MCF 10A (cell line): Measurements from ENCODE around the gene LRG1. TPM values are rescaled to one million over a fixed set of nuclear protein-coding genes. Genes with fewer than 3 reads are reported as not detected.
"Not testable (repeated sequence)": the region's sequence is repeated elsewhere in the genome, so short reads cannot be mapped to it uniquely, and the experiment has no call there.

Experiments used
- BruUV-seq: library from RNA; stranded (reverse); fragments of 400-500 nt; replicated peaks from 2 replicates; lab custom pipeline; 2021; lab: Mats Ljungman, UMichigan
- CTCF ChIA-PET: fragments of 300-600 bp; sonication (Branson Sonifier 250); formaldehyde crosslinking; extraction: SDS; loops from one replicate; lab custom pipeline; 2021; ENCODE audit warnings: antibody characterized with exemption, inconsistent platforms; lab: Yijun Ruan, JAX
- POLR2A ChIA-PET: fragments of 300-600, 350-650 bp; sonication (Branson Sonifier 250); formaldehyde crosslinking; extraction: SDS; loops from one replicate; lab custom pipeline; 2020; ENCODE audit warnings: antibody characterized with exemption, inconsistent platforms; lab: Yijun Ruan, JAX
- DNase-seq: peaks from one replicate; pipeline ENCODE4 v3.0.0-alpha.2; 2018; ENCODE audit not compliant: unreplicated experiment
- H3K27ac Mint-ChIP-seq: one replicate; pipeline ENCODE4 v1.8.0; 2022; ENCODE audit warnings: mild to moderate bottlenecking, low read depth, mixed read lengths; ENCODE audit not compliant: unreplicated experiment
- H3K27me3 Mint-ChIP-seq: one replicate; pipeline ENCODE4 v1.8.0; 2022; ENCODE audit warnings: mixed read lengths; ENCODE audit not compliant: insufficient read depth, unreplicated experiment
- H3K36me3 Mint-ChIP-seq: one replicate; pipeline ENCODE4 v1.8.0; 2022; ENCODE audit warnings: mild to moderate bottlenecking, moderate library complexity, mixed read lengths; ENCODE audit not compliant: insufficient read depth, unreplicated experiment
- H3K4me1 Mint-ChIP-seq: one replicate; pipeline ENCODE4 v1.8.0; 2022; ENCODE audit warnings: mixed read lengths; ENCODE audit not compliant: insufficient read depth, unreplicated experiment
- H3K4me3 Mint-ChIP-seq: one replicate; pipeline ENCODE4 v1.8.0; 2022; ENCODE audit warnings: mild to moderate bottlenecking, moderate library complexity, mixed read lengths; ENCODE audit not compliant: unreplicated experiment
- H3K9me3 Mint-ChIP-seq: one replicate; pipeline ENCODE4 v1.8.0; 2022; ENCODE audit warnings: mixed read lengths; ENCODE audit not compliant: unreplicated experiment
- CTCF ChIP-seq: fragments of 200-600 bp; IDR thresholded peaks from one replicate; pipeline ENCODE4 v1.8.0; 2022; ENCODE audit warnings: antibody characterized with exemption, mild to moderate bottlenecking; ENCODE audit not compliant: unreplicated experiment
- intact Hi-C: fragments of 100-400 bp; cut with micrococcal nuclease; formaldehyde crosslinking; loops from 2 replicates; pipeline ENCODE4 v1.14.1; 2022
- total RNA-seq: library from RNA; stranded (reverse); gene quantifications from 2 replicates; pipeline ENCODE4 v1.2.3, GENCODE V29; 2022

The LRG1 gene
- total RNA-seq, 1 experiment from 2014 or later: 0.33 TPM

GRCh38 chr19:4528843-4529242, 11.0 kb downstream of the LRG1 start:
- Mint-ChIP-seq H3K27me3 (peaks cover 12% of the 10 kb centered on the region), H3K27ac (no peak overlapping the region), H3K4me3 (no peak overlapping the region), H3K36me3 (no peaks in the 10 kb centered on the region), H3K4me1 (no peaks in the 10 kb centered on the region), H3K9me3 (no peaks in the 10 kb centered on the region)
- TF ChIP-seq CTCF: no peak
- intact Hi-C loops: no loop called here
- no peak for DNase-seq
- no TSS peak for BruUV-seq
- CTCF ChIA-PET: interaction anchor here (0.6 kb wide), 1 partner anchor 384 kb away, joined by 3 read pairs; no protein-coding TSS in a partner anchor
- POLR2A ChIA-PET: interaction anchor here (1.0 kb wide), 1 partner anchor 12 kb away, joined by 3 read pairs; no protein-coding TSS in a partner anchor

- H3K36me3 Mint-ChIP-seq, POLR2A ChIA-PET, intact Hi-C loops, BruUV-seq, DNase-seq, H3K4me1 Mint-ChIP-seq, H3K9me3 Mint-ChIP-seq, H3K4me3 Mint-ChIP-seq, H3K27ac Mint-ChIP-seq: not testable (repeated sequence)
- CTCF ChIA-PET: interaction anchor here (0.6 kb wide), 1 partner anchor 144 kb away, joined by 4 read pairs; no protein-coding TSS in a partner anchor
- peaks cover 12% of the 10 kb centered on the region for H3K27me3 Mint-ChIP-seq
Observed at GRCh38 chr19:4527377-4527776, 12.5 kb downstream of the LRG1 start.

GRCh38 chr19:4525563-4526002, 14.3 kb downstream of the LRG1 start:
- ChIA-PET POLR2A (no interaction called here), CTCF (interaction anchor here (0.6 to 4.7 kb wide), 16 partner anchors 8 to 229 kb away, joined by 3 to 51 read pairs (median 4); partner anchors contain the start of genes LRG1 and PLIN5)
- H3K36me3 Mint-ChIP-seq: peaks cover 6% of the 10 kb centered on the region
- DNase-seq: no peak
- intact Hi-C loops: no loop called here
- no peak overlapping the region for H3K27ac Mint-ChIP-seq
- TF ChIP-seq CTCF: no peak
- peaks cover 8% of the 10 kb centered on the region for H3K4me1 Mint-ChIP-seq
- no TSS peak for BruUV-seq
- no peak overlapping the region for H3K4me3 Mint-ChIP-seq
- H3K27me3 Mint-ChIP-seq: peaks cover 12% of the 10 kb centered on the region
- H3K9me3 Mint-ChIP-seq: no peaks in the 10 kb centered on the region

GRCh38 chr19:4524808-4525562, 14.9 kb downstream of the LRG1 start:
- peaks cover 9% of the 10 kb centered on the region for H3K4me1 Mint-ChIP-seq
- no peak overlapping the region for H3K4me3 Mint-ChIP-seq
- intact Hi-C loops: no loop called here
- BruUV-seq: no TSS peak
- ChIA-PET POLR2A (interaction anchor here (0.8 kb wide), 1 partner anchor 31 kb away, joined by 3 read pairs; no protein-coding TSS in a partner anchor), CTCF (interaction anchor here (0.5 to 4.7 kb wide), 26 partner anchors 8 to 1603 kb away, joined by 3 to 51 read pairs (median 4); partner anchors contain the start of genes LRG1, PLIN5 and SEMA6B)
- TF ChIP-seq CTCF: peak; percentile 63
- peaks cover 6% of the 10 kb centered on the region for H3K36me3 Mint-ChIP-seq
- peaks cover 8% of the 10 kb centered on the region for H3K27me3 Mint-ChIP-seq
- DNase-seq: peak; percentile 60
- no peak overlapping the region for H3K27ac Mint-ChIP-seq
- H3K9me3 Mint-ChIP-seq: no peaks in the 10 kb centered on the region
